ENCODE data around the gene NELL1. TPM values are rescaled to one million over a fixed set of nuclear protein-coding genes. Genes with fewer than 3 reads are reported as not detected.

The NELL1 gene
- total RNA-seq, 1 experiment from 2014 or later, result not detected

DNA sequence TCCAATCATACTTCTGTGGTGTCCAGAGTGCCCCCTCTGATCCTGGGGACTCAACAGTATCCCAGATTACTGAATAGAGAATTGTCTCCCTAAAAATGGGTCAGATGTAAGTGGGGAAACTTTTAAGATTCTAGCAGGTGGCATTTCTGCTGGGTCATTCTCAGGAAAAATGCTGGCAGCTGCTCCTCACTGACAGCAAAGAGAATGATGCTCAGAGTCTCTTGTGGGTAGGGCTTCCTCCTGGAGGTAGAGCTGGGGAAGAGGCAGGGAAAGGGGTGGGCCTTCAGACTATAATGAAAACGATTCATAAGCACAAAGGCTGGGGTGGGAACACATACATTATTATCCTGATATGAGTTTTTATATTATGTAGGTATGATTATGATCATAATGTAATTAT, 647.2 kb downstream of the NELL1 start:
- no peaks in the 10 kb centered on the region for H3K36me3 ChIP-seq (ENCODE audit: control insufficient read depth, insufficient read depth, low read length)
- TF ChIP-seq, protein P1, sequence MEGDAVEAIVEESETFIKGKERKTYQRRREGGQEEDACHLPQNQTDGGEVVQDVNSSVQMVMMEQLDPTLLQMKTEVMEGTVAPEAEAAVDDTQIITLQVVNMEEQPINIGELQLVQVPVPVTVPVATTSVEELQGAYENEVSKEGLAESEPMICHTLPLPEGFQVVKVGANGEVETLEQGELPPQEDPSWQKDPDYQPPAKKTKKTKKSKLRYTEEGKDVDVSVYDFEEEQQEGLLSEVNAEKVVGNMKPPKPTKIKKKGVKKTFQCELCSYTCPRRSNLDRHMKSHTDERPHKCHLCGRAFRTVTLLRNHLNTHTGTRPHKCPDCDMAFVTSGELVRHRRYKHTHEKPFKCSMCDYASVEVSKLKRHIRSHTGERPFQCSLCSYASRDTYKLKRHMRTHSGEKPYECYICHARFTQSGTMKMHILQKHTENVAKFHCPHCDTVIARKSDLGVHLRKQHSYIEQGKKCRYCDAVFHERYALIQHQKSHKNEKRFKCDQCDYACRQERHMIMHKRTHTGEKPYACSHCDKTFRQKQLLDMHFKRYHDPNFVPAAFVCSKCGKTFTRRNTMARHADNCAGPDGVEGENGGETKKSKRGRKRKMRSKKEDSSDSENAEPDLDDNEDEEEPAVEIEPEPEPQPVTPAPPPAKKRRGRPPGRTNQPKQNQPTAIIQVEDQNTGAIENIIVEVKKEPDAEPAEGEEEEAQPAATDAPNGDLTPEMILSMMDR (IDR thresholded peaks at IDR 0.05; ENCODE audit: insufficient read depth in 1 of 2, low read depth in 1 of 2, low read length in 1 of 2, severe bottlenecking in 1 of 2, unreplicated experiment in 1 of 2), result no peak
- no peak overlapping the region for H3K27ac Mint-ChIP-seq (ENCODE audit: unreplicated experiment)
- H3K4me3 Mint-ChIP-seq (ENCODE audit: unreplicated experiment), result no peak overlapping the region
- CTCF ChIA-PET, result no interaction called here
- H3K9me3 Mint-ChIP-seq (ENCODE audit: unreplicated experiment), result no peaks in the 10 kb centered on the region
- no peaks in the 10 kb centered on the region for H3K36me3 Mint-ChIP-seq (ENCODE audit: insufficient read depth, unreplicated experiment)
- no peak for DNase-seq
- H3K27me3 Mint-ChIP-seq (ENCODE audit: insufficient read depth, unreplicated experiment), result no peaks in the 10 kb centered on the region
- H3K4me1 Mint-ChIP-seq (ENCODE audit: low read depth, unreplicated experiment), result no peaks in the 10 kb centered on the region
- no peaks in the 10 kb centered on the region for H3K4me1 ChIP-seq
- BruUV-seq (replicated peaks), result no TSS peak
- intact Hi-C loops (cut with micrococcal nuclease; ENCODE audit: unreplicated experiment), result no loop called here
- POLR2A ChIA-PET, result no interaction called here
- no peak overlapping the region for H3K4me3 ChIP-seq (ENCODE audit: low read depth, low read length)
- H3K27me3 ChIP-seq (replicated peaks; ENCODE audit: control insufficient read depth, insufficient read depth, low read length), result no peaks in the 10 kb centered on the region
- H3K9me3 ChIP-seq, result no peaks in the 10 kb centered on the region

DNA sequence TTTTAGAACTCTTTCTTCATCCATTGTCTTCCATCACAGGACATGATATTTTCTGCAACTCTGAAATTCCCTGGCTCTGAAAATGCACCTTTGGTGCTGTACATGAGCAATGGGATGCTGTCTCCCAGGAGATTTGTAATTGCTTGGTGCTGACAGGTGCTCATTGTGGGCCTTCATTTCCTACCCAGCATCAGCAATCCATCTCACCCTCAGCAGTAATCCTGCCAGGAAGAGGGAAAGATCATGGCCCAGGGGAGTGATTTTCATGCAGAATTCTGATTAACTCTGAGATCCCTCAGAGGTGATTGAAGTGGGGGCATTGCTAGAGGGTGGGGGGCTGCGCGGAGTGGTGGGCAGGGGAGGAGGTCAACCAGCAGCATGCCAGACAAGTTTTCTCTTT, 651.7 kb downstream of the NELL1 start:
- no TSS peak for BruUV-seq (replicated peaks)
- Mint-ChIP-seq H3K27me3 (ENCODE audit: insufficient read depth, unreplicated experiment) (no peaks in the 10 kb centered on the region), H3K9me3 (ENCODE audit: unreplicated experiment) (no peaks in the 10 kb centered on the region), H3K4me1 (ENCODE audit: low read depth, unreplicated experiment) (no peaks in the 10 kb centered on the region), H3K4me3 (ENCODE audit: unreplicated experiment) (no peak overlapping the region), H3K36me3 (ENCODE audit: insufficient read depth, unreplicated experiment) (no peaks in the 10 kb centered on the region), H3K27ac (ENCODE audit: unreplicated experiment) (no peak overlapping the region)
- DNase-seq, result no peak
- H3K4me1 ChIP-seq, result no peaks in the 10 kb centered on the region
- POLR2A ChIA-PET, result no interaction called here
- no peak overlapping the region for H3K4me3 ChIP-seq (ENCODE audit: low read depth, low read length)
- CTCF ChIA-PET, result no interaction called here
- H3K36me3 ChIP-seq (ENCODE audit: control insufficient read depth, insufficient read depth, low read length), result no peaks in the 10 kb centered on the region
- no peaks in the 10 kb centered on the region for H3K9me3 ChIP-seq
- TF ChIP-seq, protein P1 (IDR thresholded peaks at IDR 0.05; ENCODE audit: insufficient read depth in 1 of 2, low read depth in 1 of 2, low read length in 1 of 2, severe bottlenecking in 1 of 2, unreplicated experiment in 1 of 2), result no peak
- intact Hi-C loops (cut with micrococcal nuclease; ENCODE audit: unreplicated experiment), result no loop called here
- no peaks in the 10 kb centered on the region for H3K27me3 ChIP-seq (replicated peaks; ENCODE audit: control insufficient read depth, insufficient read depth, low read length)

DNA sequence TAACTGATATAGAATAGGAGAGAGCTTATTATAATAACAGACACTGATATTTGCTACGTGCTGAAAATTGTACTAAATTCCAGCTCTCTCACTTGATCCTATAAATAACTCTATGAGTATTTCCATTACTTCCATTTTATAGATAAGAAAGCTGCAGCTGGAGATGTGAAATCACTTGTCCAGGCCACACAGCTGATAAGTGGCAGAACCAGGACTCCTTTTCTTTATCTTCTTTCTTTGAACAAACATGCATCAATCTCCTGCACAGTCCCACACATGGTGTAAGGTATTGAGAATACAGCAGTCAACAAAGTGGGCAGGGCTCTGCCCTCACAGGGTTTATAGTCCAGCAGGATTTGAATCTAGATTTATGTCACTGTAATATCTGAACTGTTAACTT, 652.1 kb downstream of the NELL1 start:
- Mint-ChIP-seq H3K9me3 (ENCODE audit: unreplicated experiment) (peaks cover 2% of the 10 kb centered on the region), H3K36me3 (ENCODE audit: insufficient read depth, unreplicated experiment) (no peaks in the 10 kb centered on the region), H3K4me1 (ENCODE audit: low read depth, unreplicated experiment) (no peaks in the 10 kb centered on the region), H3K4me3 (ENCODE audit: unreplicated experiment) (no peak overlapping the region), H3K27ac (ENCODE audit: unreplicated experiment) (no peak overlapping the region), H3K27me3 (ENCODE audit: insufficient read depth, unreplicated experiment) (no peaks in the 10 kb centered on the region)
- POLR2A ChIA-PET, result no interaction called here
- Histone ChIP-seq H3K27me3 (replicated peaks; ENCODE audit: control insufficient read depth, insufficient read depth, low read length) (no peaks in the 10 kb centered on the region), H3K4me3 (ENCODE audit: low read depth, low read length) (no peak overlapping the region), H3K9me3 (no peaks in the 10 kb centered on the region), H3K36me3 (ENCODE audit: control insufficient read depth, insufficient read depth, low read length) (no peaks in the 10 kb centered on the region), H3K4me1 (no peaks in the 10 kb centered on the region)
- TF ChIP-seq, protein P1 (IDR thresholded peaks at IDR 0.05; ENCODE audit: insufficient read depth in 1 of 2, low read depth in 1 of 2, low read length in 1 of 2, severe bottlenecking in 1 of 2, unreplicated experiment in 1 of 2), result no peak
- DNase-seq, result no peak
- intact Hi-C loops (cut with micrococcal nuclease; ENCODE audit: unreplicated experiment), result no loop called here
- CTCF ChIA-PET, result no interaction called here
- BruUV-seq (replicated peaks), result no TSS peak

Data from Caco-2 (cell line).